Panc1 (cell line): Measurements from ENCODE around the gene SF3B6. TPM values are rescaled to one million over a fixed set of nuclear protein-coding genes. Genes with fewer than 3 reads are reported as not detected.

Source experiments
- ATAC-seq: fragments of 200-7000 bp; cut with Tn5 transposase; 2 replicates; pipeline ENCODE4 v1.9.1; 2020; ENCODE audit warnings: mild to moderate bottlenecking, moderate library complexity
- BruUV-seq: library from RNA; stranded (reverse); fragments of 400-500 nt; replicated peaks from 2 replicates; lab custom pipeline; 2021; lab: Mats Ljungman, UMichigan
- CTCF ChIA-PET: fragments of 300-600 bp; sonication (Branson Sonifier 250); formaldehyde crosslinking; loops from one replicate; lab custom pipeline; 2022; ENCODE audit warnings: antibody characterized with exemption; lab: Charles Lee
- POLR2A ChIA-PET: fragments of 300-600 bp; sonication (Branson Sonifier 250); formaldehyde crosslinking; loops from one replicate; lab custom pipeline; 2022; ENCODE audit warnings: antibody characterized with exemption; lab: Charles Lee
- DNase-seq: peaks from one replicate; pipeline ENCODE4 v3.0.0-alpha.2; 2010; ENCODE audit warnings: low read depth, low spot score
- H3K27ac ChIP-seq: 2 replicates; pipeline ENCODE4 v1.5.1; 2011; ENCODE audit warnings: mild to moderate bottlenecking, low read length, inconsistent platforms
- H3K27me3 ChIP-seq: fragments of 200-500 bp; sonication (Bioruptor generic); 2 replicates; pipeline ENCODE4 v1.6.0; 2014; ENCODE audit warnings: low read length, inconsistent platforms; ENCODE audit not compliant: control insufficient read depth, insufficient read depth
- H3K36me3 ChIP-seq: fragments of 200-500 bp; sonication (Bioruptor generic); 2 replicates; pipeline ENCODE4 v1.5.1; 2014; ENCODE audit warnings: inconsistent platforms, mild to moderate bottlenecking, low read length, moderate library complexity; ENCODE audit not compliant: control insufficient read depth, insufficient read depth
- H3K4me1 ChIP-seq: 2 replicates; pipeline ENCODE4 v1.5.1; 2011; ENCODE audit warnings: inconsistent platforms, mild to moderate bottlenecking, low read length, moderate library complexity; ENCODE audit not compliant: control insufficient read depth, insufficient read depth
- H3K4me3 ChIP-seq, 2 experiments: 2 replicates each; pipeline ENCODE4 v1.5.1; 2011 to 2012; ENCODE audit warnings: low read depth in 2 of 2, low read length in 2 of 2, mild to moderate bottlenecking in 2 of 2, inconsistent platforms in 1 of 2, moderate library complexity in 1 of 2
- H3K9me3 ChIP-seq: fragments of 200-500 bp; sonication (Bioruptor generic); 2 replicates; pipeline ENCODE4 v1.5.1; 2014; ENCODE audit warnings: low read depth, mild to moderate bottlenecking, inconsistent platforms, low read length, moderate library complexity; ENCODE audit not compliant: control insufficient read depth, insufficient read depth
- POLR2AphosphoS5 ChIP-seq: IDR thresholded peaks from 2 replicates; pipeline ENCODE4 v1.6.1; 2012; ENCODE audit warnings: mild to moderate bottlenecking, low read depth, low read length, moderate library complexity
- SIN3A ChIP-seq: IDR thresholded peaks from 2 replicates; pipeline ENCODE4 v1.6.1; 2012; ENCODE audit warnings: low read depth, mild to moderate bottlenecking, low read length, moderate library complexity, borderline replicate concordance; ENCODE audit not compliant: insufficient read depth
- TCF7L2 ChIP-seq: IDR thresholded peaks from 2 replicates; pipeline ENCODE4 v1.6.1; 2011; ENCODE audit warnings: mild to moderate bottlenecking, low read depth, low read length, inconsistent platforms
- in situ Hi-C: cut with HindIII; loops from 2 replicates; pipeline ENCODE4 v1.10.0; 2016; ENCODE audit warnings: low sequenced_read_pairs, low pct_unique_long_range_greater_than_20kb
- intact Hi-C: fragments of 100-400 bp; cut with micrococcal nuclease; formaldehyde crosslinking; loops from one replicate; pipeline ENCODE4 v1.10.0; 2022; ENCODE audit not compliant: unreplicated experiment
- total RNA-seq: library from RNA; stranded (reverse); gene quantifications from one replicate; pipeline ENCODE4 v1.2.1, GENCODE V29; 2021; ENCODE audit not compliant: unreplicated experiment
- TF ChIP-seq, protein P1 (sequence below): fragments of 450-650 bp; IDR thresholded peaks from 2 replicates; pipeline ENCODE4 v1.5.1; 2017; ENCODE audit warnings: mild to moderate bottlenecking
- TF ChIP-seq, protein P2 (sequence below), 2 experiments: IDR thresholded peaks; 2 replicates each; pipeline ENCODE4 v1.6.1; 2011 to 2012; ENCODE audit warnings: low read depth in 2 of 2, control low read depth in 1 of 2, low read length in 1 of 2, mild to moderate bottlenecking in 1 of 2, moderate library complexity in 1 of 2; ENCODE audit not compliant: insufficient read depth in 1 of 2

SF3B6 gene
- total RNA-seq, 1 experiment from 2014 or later = 129 TPM

DNA sequence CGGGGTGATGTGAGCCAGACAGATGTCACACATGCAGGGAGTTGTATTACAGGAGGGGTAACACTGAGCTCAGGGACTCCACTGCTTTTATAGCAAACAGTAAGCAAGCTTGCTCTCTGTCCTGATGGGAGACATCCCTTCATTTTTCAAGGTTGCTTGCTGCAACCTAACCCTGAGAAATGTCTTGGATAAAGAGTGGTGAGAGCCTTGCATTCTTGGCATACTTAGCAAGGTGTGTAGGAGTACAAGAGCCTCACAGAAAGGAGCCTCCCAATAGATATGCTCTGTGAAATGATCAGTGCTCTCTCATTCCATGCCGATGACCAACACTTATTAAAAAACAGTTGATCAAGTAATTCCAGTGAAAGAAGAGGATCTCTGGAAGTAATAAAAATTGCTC lies 38.9 kb upstream of the SF3B6 start:
- intact Hi-C loops = no loop called here
- POLR2A ChIA-PET = interaction anchor here (0.6 kb wide), 1 partner anchor 39 kb away, joined by 3 read pairs; no protein-coding TSS in a partner anchor
- DNase-seq (no peak), ATAC-seq (no peak)
- Histone ChIP-seq H3K27me3 (no peaks in the 10 kb centered on the region), H3K36me3 (no peaks in the 10 kb centered on the region), H3K9me3 (0 out of 2 replicates have a peak, but pooled peaks cover 4% of the 10 kb centered on the region), H3K4me1 (no peaks in the 10 kb centered on the region), H3K4me3 (no peak overlapping the region), H3K27ac (no peak overlapping the region)
- TF ChIP-seq SIN3A = no peak
- TF ChIP-seq, protein P1, sequence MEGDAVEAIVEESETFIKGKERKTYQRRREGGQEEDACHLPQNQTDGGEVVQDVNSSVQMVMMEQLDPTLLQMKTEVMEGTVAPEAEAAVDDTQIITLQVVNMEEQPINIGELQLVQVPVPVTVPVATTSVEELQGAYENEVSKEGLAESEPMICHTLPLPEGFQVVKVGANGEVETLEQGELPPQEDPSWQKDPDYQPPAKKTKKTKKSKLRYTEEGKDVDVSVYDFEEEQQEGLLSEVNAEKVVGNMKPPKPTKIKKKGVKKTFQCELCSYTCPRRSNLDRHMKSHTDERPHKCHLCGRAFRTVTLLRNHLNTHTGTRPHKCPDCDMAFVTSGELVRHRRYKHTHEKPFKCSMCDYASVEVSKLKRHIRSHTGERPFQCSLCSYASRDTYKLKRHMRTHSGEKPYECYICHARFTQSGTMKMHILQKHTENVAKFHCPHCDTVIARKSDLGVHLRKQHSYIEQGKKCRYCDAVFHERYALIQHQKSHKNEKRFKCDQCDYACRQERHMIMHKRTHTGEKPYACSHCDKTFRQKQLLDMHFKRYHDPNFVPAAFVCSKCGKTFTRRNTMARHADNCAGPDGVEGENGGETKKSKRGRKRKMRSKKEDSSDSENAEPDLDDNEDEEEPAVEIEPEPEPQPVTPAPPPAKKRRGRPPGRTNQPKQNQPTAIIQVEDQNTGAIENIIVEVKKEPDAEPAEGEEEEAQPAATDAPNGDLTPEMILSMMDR = no peak
- no peak for TF ChIP-seq TCF7L2
- no peak for TF ChIP-seq POLR2AphosphoS5
- TF ChIP-seq, protein P2, sequence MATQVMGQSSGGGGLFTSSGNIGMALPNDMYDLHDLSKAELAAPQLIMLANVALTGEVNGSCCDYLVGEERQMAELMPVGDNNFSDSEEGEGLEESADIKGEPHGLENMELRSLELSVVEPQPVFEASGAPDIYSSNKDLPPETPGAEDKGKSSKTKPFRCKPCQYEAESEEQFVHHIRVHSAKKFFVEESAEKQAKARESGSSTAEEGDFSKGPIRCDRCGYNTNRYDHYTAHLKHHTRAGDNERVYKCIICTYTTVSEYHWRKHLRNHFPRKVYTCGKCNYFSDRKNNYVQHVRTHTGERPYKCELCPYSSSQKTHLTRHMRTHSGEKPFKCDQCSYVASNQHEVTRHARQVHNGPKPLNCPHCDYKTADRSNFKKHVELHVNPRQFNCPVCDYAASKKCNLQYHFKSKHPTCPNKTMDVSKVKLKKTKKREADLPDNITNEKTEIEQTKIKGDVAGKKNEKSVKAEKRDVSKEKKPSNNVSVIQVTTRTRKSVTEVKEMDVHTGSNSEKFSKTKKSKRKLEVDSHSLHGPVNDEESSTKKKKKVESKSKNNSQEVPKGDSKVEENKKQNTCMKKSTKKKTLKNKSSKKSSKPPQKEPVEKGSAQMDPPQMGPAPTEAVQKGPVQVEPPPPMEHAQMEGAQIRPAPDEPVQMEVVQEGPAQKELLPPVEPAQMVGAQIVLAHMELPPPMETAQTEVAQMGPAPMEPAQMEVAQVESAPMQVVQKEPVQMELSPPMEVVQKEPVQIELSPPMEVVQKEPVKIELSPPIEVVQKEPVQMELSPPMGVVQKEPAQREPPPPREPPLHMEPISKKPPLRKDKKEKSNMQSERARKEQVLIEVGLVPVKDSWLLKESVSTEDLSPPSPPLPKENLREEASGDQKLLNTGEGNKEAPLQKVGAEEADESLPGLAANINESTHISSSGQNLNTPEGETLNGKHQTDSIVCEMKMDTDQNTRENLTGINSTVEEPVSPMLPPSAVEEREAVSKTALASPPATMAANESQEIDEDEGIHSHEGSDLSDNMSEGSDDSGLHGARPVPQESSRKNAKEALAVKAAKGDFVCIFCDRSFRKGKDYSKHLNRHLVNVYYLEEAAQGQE (IDR thresholded peaks at IDR 0.05; ENCODE audit: insufficient read depth in 1 of 2, low read depth in 2 of 2, low read length in 1 of 2) = no peak
- BruUV-seq = no TSS peak
- CTCF ChIA-PET = no interaction called here
- in situ Hi-C loops = no loop called here

- BruUV-seq = no TSS peak
- ChIA-PET CTCF (no interaction called here), POLR2A (no interaction called here)
- Histone ChIP-seq H3K27me3 (no peaks in the 10 kb centered on the region), H3K4me1 (no peaks in the 10 kb centered on the region), H3K4me3 (no peak overlapping the region), H3K9me3 (0 out of 2 replicates have a peak, but pooled peaks cover 4% of the 10 kb centered on the region), H3K27ac (no peak overlapping the region), H3K36me3 (no peaks in the 10 kb centered on the region)
- TF ChIP-seq, protein P2 (IDR thresholded peaks at IDR 0.05; ENCODE audit: insufficient read depth in 1 of 2, low read depth in 2 of 2, low read length in 1 of 2) = no peak
- TF ChIP-seq SIN3A = no peak
- TF ChIP-seq POLR2AphosphoS5 = no peak
- TF ChIP-seq, protein P1 = no peak
- no peak for TF ChIP-seq TCF7L2
- DNase-seq = no peak
- ATAC-seq = peak; percentile 48; the same call in 1 of the 2 replicates
- in situ Hi-C loops = no loop called here
- intact Hi-C loops = no loop called here
Observed at GRCh38 chr2:24111407-24111901, 35.3 kb upstream of the SF3B6 start.
